Measurements from ENCODE around the gene PSPH.

PSPH gene

DNA sequence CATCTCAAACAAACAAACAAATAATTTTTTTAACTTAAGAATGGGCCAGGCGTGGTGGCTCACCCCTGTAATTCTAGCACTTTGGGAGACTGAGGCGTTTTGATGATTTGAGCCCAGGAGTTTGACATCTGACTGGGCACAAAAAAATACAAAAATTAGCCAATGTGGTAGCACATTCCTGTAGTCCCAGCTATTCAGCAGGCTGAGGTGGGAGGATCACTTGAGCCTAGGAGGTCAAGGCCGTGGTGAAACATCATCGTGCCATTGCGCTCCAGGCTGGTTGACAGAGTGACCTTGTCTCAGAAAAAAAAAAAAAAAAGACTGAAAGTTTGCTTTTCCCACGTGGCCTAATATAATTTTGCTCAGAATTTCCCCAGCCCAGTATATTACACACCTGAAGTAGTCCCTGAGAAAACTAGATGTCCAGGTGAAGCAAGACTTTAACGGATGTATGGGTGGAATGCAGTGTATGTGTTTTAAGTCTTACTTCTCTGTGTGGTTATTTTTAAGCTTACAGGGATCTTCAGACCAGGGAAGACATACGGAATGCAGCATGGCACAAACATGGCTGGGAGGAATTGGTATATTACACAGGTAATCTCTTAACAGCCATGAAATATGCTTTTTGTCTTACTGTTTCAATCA is 54.3 kb downstream of the PSPH start:
- DNase-seq (ENCODE audit: low spot score) = no peak

DNA sequence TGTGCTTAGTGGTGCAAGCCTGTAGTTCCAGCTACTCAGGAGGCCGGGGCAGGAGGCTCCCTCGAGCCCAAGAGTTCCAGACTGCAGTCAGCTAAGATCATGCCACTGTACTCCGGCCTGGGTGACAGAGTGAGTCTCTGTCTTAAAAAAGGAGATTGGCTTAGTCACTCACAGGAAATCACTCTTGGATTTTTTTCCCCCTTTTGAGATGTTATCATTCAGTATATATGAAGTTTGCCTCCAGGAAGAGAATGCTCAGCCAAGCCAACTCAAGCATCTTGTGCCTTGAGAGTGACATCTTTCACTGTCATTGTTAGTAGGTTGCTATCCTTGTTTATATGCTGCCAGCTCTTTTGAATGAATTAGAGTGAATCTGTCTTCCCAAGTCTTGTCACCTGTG is 58.9 kb downstream of the PSPH start:
- DNase-seq (ENCODE audit: low spot score) = no peak

DNA sequence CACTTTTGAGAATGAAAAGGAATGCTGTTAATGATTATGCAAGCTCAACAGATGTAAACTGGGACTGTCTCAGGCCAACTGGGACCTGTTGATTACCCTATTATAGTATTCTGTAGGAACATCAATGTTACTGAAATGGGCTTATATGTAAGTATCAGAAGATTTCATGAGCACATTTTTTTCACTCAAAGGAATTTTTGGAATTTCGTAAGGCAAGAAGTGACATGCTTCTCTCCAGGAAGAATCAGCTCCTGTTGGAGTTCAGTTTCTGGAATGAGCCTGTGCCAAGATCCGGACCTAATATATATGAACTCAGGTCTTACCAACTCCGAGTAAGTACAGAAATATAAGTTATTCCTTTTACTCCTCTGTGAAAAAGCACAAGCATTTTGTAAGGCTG is 67.7 kb downstream of the PSPH start:
- no peak for DNase-seq (ENCODE audit: low spot score)

DNA sequence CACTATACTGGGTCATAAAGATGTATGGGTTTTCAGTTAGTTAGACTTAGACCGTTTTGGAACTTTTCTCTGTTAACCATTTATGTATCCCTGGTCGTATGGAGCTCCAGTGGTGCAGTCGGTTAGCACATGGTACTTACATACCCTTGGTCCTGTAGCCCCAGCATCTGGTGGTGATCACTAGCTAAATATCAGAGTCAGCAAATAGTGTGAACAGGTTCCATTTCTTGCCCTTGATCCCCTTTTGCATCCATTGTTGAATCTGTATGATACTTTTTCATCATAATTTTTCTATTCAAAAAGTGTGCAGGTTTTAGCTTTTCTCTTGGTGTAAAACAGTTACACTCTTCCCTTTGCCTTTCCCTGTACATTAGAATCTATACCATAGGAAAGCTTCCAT is 71.0 kb downstream of the PSPH start:
- DNase-seq (ENCODE audit: low spot score) = no peak

DNA sequence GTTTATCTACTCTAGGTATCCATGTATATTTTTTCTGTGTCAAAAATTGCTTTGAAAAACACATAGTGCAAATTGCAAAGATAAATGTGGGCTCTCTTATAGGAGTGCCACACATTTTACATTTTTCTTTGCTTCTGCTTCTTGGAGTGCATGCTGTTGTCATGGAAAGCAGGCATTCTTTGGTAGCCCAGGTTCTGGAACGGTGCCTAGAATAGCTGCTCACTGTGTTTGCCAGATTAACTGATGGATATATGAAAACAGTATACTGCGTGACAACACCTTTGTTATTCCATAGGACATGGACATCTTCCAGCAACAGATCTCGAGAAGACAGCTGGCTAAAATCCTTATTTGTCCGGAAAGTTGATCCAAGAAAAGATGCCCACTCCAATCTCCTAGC is 73.4 kb downstream of the PSPH start:
- DNase-seq (ENCODE audit: low spot score) = no peak

DNA sequence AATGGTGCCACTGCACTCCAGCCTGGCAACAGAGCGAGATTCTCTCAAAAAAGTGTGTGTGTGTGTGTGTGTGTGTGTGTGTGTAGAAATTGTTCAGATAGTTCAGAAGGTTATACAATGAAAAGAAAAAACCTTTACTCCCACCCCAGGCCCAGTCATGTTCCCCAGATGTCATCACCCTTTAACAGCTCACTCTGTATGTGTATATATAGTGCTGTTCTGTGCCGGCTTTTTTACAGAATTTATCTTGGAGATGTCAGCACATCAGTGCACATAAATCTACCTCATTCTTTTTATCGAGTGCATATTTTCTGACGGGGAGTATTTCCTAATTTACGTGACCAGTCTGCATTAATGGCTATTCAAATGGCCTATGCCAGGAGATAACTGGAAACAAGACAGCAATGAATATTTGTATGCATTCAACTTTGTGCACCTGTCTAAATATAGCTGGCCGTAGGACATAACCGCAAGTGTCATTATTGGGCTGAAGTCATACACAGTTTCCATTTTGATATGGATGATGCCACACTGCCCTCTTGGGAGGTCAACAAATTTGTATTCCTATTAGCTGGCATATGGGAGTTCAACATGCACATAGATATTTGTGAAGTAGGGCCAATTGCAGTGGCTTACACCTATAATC is 75.1 kb downstream of the PSPH start:
- DNase-seq (ENCODE audit: low spot score) = no peak

DNA sequence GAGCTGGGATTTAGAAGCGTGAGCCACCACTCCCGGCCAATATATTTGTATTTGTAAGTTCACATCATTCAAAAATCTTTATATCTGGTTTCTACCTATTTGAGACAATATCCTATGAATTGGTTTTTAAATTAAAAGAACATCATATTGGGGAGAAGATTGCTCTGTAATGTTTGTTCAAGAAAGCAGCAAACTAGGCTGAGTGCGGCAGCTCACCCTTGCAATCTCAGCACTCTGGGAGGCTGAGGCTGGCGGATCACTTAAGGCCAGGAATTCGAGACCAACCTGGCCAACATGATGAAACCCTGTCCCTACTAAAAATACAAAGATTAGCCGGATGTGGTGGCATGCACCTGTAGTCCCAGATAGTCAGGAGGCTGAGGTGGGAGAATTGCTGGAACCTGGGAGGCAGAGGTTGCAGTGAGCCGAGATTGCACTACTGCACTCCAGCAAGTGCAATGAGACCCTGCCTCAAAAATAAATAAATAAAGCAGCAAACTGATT is 77.4 kb downstream of the PSPH start:
- DNase-seq (ENCODE audit: low spot score) = no peak

DNA sequence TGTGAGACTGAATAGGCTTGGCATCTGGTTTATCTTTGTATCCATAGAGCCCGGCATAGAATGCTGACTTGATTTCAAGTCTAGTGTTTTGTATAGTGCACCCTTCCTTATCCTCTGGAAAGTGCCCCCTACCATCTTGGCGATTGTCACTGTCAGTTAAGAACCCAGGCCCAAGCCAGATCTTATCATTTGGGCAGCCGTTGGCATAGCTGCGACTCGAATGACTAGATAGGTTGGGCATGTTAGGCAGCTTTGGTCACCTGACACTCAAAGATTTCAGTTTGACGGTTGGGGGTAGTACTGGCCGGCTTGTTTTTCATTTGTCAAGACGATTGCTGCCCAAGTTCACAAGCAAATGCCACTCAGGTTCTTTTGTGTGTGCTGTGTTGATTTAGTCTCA is 80.3 kb downstream of the PSPH start:
- DNase-seq (ENCODE audit: low spot score) = no peak

DNA sequence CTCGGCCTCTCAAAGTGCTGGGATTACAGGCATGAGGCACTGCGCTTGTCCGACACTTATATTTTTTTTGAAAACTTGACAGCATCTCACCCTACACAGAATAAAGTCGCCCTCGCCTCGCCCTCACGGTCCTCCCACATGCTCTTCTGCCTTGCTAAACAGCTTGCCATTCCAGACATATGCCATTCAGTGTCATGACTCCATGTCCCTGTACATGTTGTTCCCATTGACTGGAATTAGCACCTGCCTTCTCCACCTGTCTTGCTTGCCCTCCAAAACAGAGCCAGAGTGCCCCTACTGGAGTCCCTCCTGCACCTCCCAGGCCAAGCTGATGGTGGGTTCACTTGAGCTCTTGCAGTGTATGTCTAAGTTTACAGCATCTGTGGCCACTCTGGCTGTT is 80.7 kb downstream of the PSPH start:
- DNase-seq (ENCODE audit: low spot score) = no peak

DNA sequence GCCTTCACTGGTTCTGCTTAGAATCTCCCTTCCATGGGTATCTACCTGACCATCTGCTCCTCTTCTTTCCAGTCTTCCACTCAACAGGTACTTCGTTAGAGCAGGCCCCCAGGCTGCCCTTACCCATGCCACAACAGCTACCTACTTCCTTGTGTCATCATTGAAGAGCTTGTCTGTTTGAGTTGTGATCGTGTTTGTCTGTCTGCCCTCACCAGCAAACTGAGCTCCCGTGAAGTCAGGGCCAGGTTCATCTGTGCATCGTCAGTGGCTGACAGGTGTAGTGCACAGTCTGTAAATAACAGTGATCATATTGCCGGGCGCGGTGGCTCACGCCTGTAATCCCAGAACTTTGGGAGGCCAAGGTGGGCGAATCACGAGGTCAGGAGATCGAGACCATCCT is 81.9 kb downstream of the PSPH start:
- DNase-seq (ENCODE audit: low spot score) = no peak

DNA sequence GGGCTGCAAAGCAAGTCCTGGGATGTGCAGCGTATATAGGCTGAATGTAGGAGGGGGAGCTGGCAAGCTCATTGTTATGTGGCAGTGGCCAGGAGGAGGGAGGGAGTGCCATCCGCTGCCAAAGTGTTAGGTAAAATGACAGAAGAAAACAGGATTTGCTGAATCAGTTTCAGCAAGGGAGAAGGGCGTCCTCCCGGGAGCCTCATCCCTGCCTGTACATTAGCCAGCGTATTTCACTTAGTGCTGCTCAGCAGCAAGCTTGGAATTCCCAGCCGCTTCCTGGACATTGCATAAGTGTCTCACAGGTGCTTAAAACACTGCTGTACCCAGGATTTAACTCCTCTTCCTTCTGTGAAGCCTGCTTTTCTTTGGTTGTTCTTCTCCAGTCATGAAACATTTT is 84.4 kb downstream of the PSPH start:
- DNase-seq (ENCODE audit: low spot score) = no peak

DNA sequence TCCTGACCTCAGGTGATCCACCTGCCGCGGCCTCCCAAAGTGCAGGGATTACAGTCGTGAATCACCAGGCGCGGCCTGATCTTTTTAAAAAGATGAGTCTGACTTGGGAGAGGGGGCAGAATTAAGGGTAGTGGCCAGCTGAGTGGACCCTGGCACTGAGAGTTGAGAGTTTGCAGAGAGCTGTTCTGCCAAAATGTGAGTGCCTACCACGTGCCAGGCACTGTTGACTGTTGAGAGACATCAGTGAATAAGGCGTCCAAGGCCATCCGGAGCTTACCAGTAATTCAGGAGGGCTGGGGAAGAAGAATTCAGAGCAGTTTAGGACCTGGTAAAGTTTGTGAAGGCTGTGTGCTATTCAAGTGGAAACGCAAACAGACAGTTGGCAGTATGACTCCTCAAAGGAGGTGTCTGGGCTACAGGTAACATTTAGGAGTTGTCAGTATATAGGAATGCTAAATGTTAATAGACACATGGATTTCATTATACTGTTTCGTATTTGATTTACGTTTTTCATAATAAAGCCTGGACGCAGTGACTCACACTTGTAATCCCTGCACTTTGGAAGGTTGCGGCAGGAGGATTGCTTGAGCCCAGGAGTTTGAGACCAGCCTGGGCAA is 85.3 kb downstream of the PSPH start:
- DNase-seq (ENCODE audit: low spot score) = no peak

DNA sequence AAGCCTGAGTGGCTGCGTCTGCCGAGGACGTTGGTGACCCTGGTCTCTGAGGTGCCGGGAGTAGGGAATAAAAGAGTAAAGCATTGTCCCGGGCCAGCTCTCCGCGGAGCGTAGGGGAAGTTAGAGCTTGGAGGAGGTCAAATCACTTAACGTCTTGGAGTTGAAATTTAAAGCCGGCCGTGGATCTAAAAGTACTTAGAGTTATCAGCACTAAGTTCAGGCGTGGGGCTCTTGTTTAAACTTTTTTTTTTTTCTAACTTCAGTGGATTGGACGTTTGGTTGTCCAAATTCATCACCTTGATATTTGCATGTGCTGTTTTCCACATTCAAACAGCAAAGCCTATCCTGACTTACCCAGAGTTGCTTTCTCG is 86.2 kb downstream of the PSPH start:
- no peak for DNase-seq (ENCODE audit: low spot score)

DNA sequence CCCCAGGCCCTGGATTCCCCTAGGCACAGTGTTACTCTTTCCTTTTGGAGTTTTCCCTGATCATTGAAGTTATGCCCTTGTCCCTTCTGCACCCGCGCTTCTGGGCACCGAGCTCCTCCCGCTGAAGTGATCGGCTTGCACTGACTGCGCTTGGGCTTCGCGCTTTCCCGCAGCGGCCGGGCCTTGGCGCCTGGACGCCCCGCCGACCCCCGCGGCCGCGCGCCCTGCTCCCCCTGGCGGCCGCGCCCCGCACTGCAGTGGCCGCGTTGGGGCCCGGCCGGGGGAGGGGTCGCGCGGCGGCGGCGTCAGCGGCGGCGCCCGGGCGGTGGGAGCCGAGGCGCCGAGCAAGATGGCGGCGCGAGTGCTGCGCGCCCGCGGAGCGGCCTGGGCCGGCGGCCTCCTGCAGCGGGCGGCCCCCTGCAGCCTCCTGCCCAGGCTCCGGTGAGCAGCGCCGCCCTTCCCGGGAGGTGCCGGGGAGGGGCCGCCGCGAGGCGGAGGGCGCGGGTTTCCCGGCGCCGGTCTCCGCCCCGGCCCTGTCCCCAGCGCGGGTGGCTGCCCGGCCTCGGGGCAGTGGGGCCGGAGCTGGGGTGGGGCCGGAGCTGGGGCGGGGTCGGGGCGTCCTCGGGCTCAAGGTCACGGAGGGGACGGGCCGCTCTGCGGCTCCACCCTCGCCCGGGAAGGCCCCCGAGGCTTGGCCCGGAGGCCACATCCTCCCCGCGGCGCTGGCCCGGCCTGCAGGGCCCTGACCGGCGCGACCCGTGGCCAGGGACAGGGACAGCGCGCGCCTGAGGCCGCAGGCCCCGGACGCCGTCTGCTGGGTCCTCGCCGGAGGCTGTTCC is 86.8 kb downstream of the PSPH start, which contains the start of gene NIPSNAP2:
TSS of gene NIPSNAP2 (plus strand) at position 325 of the 839 bp plus-strand sequence. CDS start at position 350, 25 bp downstream.
- DNase-seq (ENCODE audit: low spot score) = peak; percentile 47

DNA sequence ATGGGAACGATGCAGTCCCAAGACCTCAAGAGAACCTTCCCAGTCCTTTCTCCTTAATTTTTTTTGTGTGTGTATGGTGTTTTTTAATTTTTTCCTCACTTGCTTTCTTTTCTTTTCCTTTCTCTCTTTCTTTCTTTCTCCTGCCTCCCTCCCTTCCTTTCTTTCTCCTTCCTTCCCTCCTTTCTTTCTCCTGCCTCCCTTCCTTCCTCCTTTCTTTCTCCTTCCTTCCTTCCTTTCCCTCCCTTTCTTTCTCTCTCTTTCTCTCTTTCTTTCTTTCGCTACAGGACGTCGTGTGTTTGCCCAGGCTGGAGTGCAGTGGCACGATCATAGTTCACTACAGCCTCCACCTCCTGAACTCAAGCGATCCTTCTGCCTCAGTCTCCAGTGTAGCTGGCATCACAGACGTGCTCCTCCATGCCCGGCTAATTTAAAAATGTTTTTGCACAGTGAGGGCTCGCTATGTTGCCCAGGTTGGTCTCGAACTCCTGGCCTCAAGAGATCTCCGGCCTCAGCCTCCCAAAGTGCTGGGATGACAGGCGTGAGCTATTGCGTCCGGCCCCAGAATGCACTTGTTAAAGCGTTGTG is 87.6 kb downstream of the PSPH start:
- no peak for DNase-seq (ENCODE audit: low spot score)

DNA sequence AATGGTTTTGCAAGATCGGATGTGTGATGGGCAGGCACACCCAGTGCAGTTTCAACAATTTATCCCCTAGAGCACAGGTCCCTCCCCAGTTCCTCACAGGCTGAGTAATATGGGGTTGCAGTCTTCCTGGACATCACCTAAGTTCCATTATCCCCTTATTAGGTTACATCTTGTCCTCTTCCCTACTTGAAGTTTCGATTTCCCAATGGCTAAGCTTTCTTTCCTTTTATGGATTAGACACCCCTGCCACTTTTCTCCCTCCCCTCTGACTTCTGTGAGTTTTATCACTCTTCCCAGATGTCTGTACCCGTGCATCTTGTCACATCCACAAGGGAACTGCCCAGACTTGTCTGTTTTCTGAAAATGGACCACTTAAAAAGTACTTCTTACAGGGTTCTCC is 89.2 kb downstream of the PSPH start:
- DNase-seq (ENCODE audit: low spot score) = no peak
